Measurements from ENCODE around the gene KCNQ5.

Gene KCNQ5

GRCh38 chr6:73236144-73236750 lies 614.4 kb downstream of the KCNQ5 start:
- no peak for TF ChIP-seq JUND (IDR thresholded peaks at IDR 0.05; ENCODE audit: low read depth)
- DNase-seq (ENCODE audit: low read depth in 1 of 2, low spot score in 1 of 2): no peak
- in situ Hi-C loops (cut with HindIII; ENCODE audit: low pct_unique_long_range_greater_than_20kb, low sequenced_read_pairs): no loop called here

- no peak for TF ChIP-seq JUND (IDR thresholded peaks at IDR 0.05; ENCODE audit: low read depth)
- no peak for DNase-seq (ENCODE audit: low read depth in 1 of 2, low spot score in 1 of 2)
- in situ Hi-C loops (cut with HindIII; ENCODE audit: low pct_unique_long_range_greater_than_20kb, low sequenced_read_pairs): no loop called here
Measured at GRCh38 chr6:73240730-73241129, 618.9 kb downstream of the KCNQ5 start.

GRCh38 chr6:73242001-73242400 lies 620.1 kb downstream of the KCNQ5 start:
- no peak for DNase-seq (ENCODE audit: low read depth in 1 of 2, low spot score in 1 of 2)
- TF ChIP-seq JUND (IDR thresholded peaks at IDR 0.05; ENCODE audit: low read depth): no peak
- in situ Hi-C loops (cut with HindIII; ENCODE audit: low pct_unique_long_range_greater_than_20kb, low sequenced_read_pairs): no loop called here
